Measurements from ENCODE around the gene TP53TG5.

GRCh38 chr20:45405571-45406259 lies 27.6 kb upstream of the TP53TG5 start:
- TF ChIP-seq CTCF (IDR thresholded peaks at IDR 0.05), result no peak
- no peak for TF ChIP-seq REST (IDR thresholded peaks at IDR 0.05; ENCODE audit: insufficient read depth in 1 of 2, low read depth in 2 of 2, low read length in 1 of 2)
- no peak for TF ChIP-seq POLR2AphosphoS5 (IDR thresholded peaks at IDR 0.05; ENCODE audit: low read depth, low read length)
- TF ChIP-seq SIN3A (IDR thresholded peaks at IDR 0.05; ENCODE audit: borderline replicate concordance, insufficient read depth, low read depth, low read length), result no peak
- no peak for TF ChIP-seq TCF7L2 (IDR thresholded peaks at IDR 0.05; ENCODE audit: low read depth, low read length)

All from Panc1 (cell line).